Left ventricle myocardium inferior (tissue), 1 donor: ENCODE measurements around the gene SLC16A7. TPM values are rescaled to one million over a fixed set of nuclear protein-coding genes. Genes with fewer than 3 reads are reported as not detected.
A peak's percentile ranks its signal among the peaks of the same experiment; 100 is the strongest.

Experiments used
- DNase-seq: peaks from one replicate; pipeline ENCODE4 v3.0.0-alpha.2; 2020
- H3K27ac ChIP-seq: fragments of 200-600 bp; replicated peaks from 2 replicates; pipeline ENCODE4 v1.8.0; 2021
- H3K27me3 ChIP-seq: fragments of 200-600 bp; 2 replicates; pipeline ENCODE4 v1.8.0; 2021; ENCODE audit warnings: low read depth
- H3K36me3 ChIP-seq: fragments of 200-600 bp; 2 replicates; pipeline ENCODE4 v1.8.0; 2021
- H3K4me1 ChIP-seq: fragments of 200-600 bp; 2 replicates; pipeline ENCODE4 v1.8.0; 2021
- H3K4me3 ChIP-seq: fragments of 200-600 bp; 2 replicates; pipeline ENCODE4 v1.8.0; 2021; ENCODE audit warnings: mild to moderate bottlenecking, moderate library complexity
- H3K9me3 ChIP-seq: fragments of 200-600 bp; replicated peaks from 2 replicates; pipeline ENCODE4 v1.8.0; 2021
- intact Hi-C: fragments of 100-400 bp; cut with micrococcal nuclease; formaldehyde crosslinking; loops from one replicate; pipeline ENCODE4 v1.11.0; 2022
- total RNA-seq: library from RNA; stranded (reverse); fragmentation: NEBNext Ultra II Directional; extraction: Animal tissue kit (Norgen Biotek cat#: 25700); gene quantifications from one replicate; pipeline ENCODE4 v1.2.1, GENCODE V29; 2021
- TF ChIP-seq, protein P1 (sequence below): fragments of 200-600 bp; IDR thresholded peaks from 2 replicates; pipeline ENCODE4 v1.8.0; 2021; ENCODE audit warnings: antibody characterized with exemption, mild to moderate bottlenecking, borderline replicate concordance
- donor health status: DM: no; HTN: yes; CAD: no; lungs with severe emphysema.

SLC16A7 gene
- total RNA-seq, 1 donor from 2014 or later, result 134 TPM

DNA sequence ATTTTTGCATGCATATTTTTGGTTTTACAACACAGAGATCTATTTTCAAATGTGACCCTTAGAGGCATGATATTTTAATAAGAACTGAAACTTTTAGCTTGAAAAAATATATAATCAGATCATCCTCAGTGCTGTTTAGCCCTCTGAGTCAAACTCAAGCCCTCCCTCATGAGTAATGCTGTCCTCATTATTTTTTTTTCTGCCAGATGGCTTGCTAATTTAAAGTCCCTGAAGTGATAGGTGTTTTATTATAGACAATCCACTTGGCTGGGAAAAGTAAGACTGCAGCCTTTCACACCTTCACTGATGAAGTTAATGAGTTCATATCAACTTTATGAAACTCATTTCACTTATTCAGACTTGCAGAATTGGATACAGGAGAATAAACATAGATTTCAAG lies 227.7 kb downstream of the SLC16A7 start:
- TF ChIP-seq, protein P1, sequence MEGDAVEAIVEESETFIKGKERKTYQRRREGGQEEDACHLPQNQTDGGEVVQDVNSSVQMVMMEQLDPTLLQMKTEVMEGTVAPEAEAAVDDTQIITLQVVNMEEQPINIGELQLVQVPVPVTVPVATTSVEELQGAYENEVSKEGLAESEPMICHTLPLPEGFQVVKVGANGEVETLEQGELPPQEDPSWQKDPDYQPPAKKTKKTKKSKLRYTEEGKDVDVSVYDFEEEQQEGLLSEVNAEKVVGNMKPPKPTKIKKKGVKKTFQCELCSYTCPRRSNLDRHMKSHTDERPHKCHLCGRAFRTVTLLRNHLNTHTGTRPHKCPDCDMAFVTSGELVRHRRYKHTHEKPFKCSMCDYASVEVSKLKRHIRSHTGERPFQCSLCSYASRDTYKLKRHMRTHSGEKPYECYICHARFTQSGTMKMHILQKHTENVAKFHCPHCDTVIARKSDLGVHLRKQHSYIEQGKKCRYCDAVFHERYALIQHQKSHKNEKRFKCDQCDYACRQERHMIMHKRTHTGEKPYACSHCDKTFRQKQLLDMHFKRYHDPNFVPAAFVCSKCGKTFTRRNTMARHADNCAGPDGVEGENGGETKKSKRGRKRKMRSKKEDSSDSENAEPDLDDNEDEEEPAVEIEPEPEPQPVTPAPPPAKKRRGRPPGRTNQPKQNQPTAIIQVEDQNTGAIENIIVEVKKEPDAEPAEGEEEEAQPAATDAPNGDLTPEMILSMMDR, result no peak
- DNase-seq, result no peak
- H3K36me3 ChIP-seq, result no peaks in the 10 kb centered on the region
- H3K27ac ChIP-seq, result no peak overlapping the region
- H3K4me1 ChIP-seq, result no peaks in the 10 kb centered on the region
- intact Hi-C loops, result no loop called here
- no peaks in the 10 kb centered on the region for H3K27me3 ChIP-seq
- H3K9me3 ChIP-seq, result peaks cover 8% of the 10 kb centered on the region
- H3K4me3 ChIP-seq, result no peak overlapping the region

DNA sequence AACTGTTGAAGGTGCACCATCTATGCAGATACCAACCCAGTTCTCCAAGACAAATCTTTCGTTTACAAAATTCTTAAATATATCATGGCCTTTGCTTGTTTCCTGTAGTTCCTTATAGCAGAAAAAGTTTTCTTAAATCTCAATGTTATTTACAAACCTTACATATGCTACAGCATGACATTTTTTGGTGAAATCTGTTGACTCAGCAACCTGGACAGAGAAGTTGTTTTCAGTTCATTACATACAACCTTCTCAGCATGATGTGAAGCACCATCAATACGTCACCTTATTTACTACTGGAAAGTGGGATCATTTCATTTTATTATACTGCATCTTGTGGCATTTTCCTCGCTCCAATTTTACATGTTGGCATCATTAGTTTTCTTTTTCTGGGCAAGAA lies 231.9 kb downstream of the SLC16A7 start:
- TF ChIP-seq, protein P1, result no peak
- Histone ChIP-seq H3K9me3 (peaks cover 8% of the 10 kb centered on the region), H3K27ac (no peak overlapping the region), H3K4me1 (no peaks in the 10 kb centered on the region), H3K36me3 (no peaks in the 10 kb centered on the region), H3K4me3 (no peak overlapping the region), H3K27me3 (no peaks in the 10 kb centered on the region)
- intact Hi-C loops, result no loop called here
- no peak for DNase-seq

- Histone ChIP-seq H3K4me1 (no peaks in the 10 kb centered on the region), H3K36me3 (no peaks in the 10 kb centered on the region), H3K4me3 (no peak overlapping the region), H3K27ac (no peak overlapping the region), H3K27me3 (no peaks in the 10 kb centered on the region), H3K9me3 (peaks cover 8% of the 10 kb centered on the region)
- intact Hi-C loops, result no loop called here
- no peak for DNase-seq
- TF ChIP-seq, protein P1, result no peak
Measured at GRCh38 chr12:59828521-59828920, 232.7 kb downstream of the SLC16A7 start.

GRCh38 chr12:59833408-59833807 lies 237.6 kb downstream of the SLC16A7 start:
- no peak overlapping the region for H3K27ac ChIP-seq
- no peaks in the 10 kb centered on the region for H3K9me3 ChIP-seq
- DNase-seq, result no peak
- H3K36me3 ChIP-seq, result no peaks in the 10 kb centered on the region
- no peaks in the 10 kb centered on the region for H3K27me3 ChIP-seq
- H3K4me1 ChIP-seq, result no peaks in the 10 kb centered on the region
- TF ChIP-seq, protein P1, result no peak
- intact Hi-C loops, result no loop called here
- H3K4me3 ChIP-seq, result no peak overlapping the region

DNA sequence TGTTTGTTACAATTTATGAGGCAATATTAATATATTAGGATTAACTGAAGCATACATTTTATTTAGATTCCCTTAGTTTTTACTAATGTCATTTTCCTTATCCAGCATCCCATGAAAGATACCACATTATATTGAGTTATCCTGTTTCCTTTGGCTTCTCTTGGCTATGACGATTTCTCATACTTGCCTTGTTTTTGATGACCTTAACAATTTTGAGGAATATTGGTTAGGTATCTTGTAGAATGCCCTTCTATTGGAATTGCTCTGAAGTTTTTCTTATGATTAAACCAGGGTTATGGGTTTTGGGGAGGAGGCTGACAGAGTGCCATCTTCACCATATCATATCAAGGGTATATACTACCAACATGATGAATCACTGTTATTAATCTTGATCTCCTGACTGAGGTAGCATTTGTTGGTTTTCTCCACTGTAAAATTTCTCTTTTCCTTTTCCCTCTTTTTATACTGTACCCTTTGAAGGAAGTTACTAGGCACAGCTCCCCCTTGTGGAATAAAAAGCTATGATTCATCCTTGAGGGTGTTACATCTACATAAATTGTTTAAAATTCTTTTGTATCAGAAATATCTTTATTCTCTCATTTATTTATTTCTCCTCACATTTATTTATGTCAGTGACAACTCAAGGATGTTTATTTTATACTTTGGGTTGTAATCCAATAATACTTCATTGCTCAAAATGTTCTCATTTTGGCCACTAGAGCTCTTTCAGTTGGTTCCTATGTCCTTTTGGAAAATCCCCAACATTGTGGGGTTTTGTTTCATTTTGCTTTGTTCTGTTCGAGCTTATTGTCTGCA lies 239.0 kb downstream of the SLC16A7 start:
- no peaks in the 10 kb centered on the region for H3K4me1 ChIP-seq
- no peak overlapping the region for H3K27ac ChIP-seq
- intact Hi-C loops, result no loop called here
- DNase-seq, result no peak
- H3K27me3 ChIP-seq, result no peaks in the 10 kb centered on the region
- H3K9me3 ChIP-seq, result no peaks in the 10 kb centered on the region
- no peaks in the 10 kb centered on the region for H3K36me3 ChIP-seq
- TF ChIP-seq, protein P1, result peak; percentile 68
- H3K4me3 ChIP-seq, result no peak overlapping the region
